HEK293 (cell line): ENCODE measurements around the gene SYNJ2BP.
"Not testable (repeated sequence)": the region's sequence is repeated elsewhere in the genome, so short reads cannot be mapped to it uniquely, and the experiment has no call there.

Experiments
- CTCF ChIA-PET: fragments of 350-600 bp; formaldehyde crosslinking; extraction: SDS; loops from one replicate; lab custom pipeline; 2021; ENCODE audit warnings: antibody characterized with exemption; lab: Yijun Ruan, JAX
- POLR2A ChIA-PET: fragments of 300-600 bp; formaldehyde crosslinking; extraction: SDS; loops from one replicate; lab custom pipeline; 2020; ENCODE audit warnings: antibody characterized with exemption, inconsistent platforms; lab: Yijun Ruan, JAX
- H3K27ac ChIP-seq: fragments of 200-500 bp; sonication (Bioruptor generic); 2 replicates; pipeline ENCODE4 v1.5.1; 2014; ENCODE audit warnings: low read depth, low read length, control low read depth, inconsistent platforms; ENCODE audit errors: extremely low read depth
- H3K36me3 ChIP-seq, 2 experiments: fragments of 200-500 bp in 1 of 2; sonication (Bioruptor generic) in 1 of 2; 1 replicate in 1 of 2; 2 replicates in 1 of 2; pipeline ENCODE4 v1.5.1; 2014 to 2017; ENCODE audit warnings: inconsistent platforms in 2 of 2, low read length in 2 of 2; ENCODE audit not compliant: control insufficient read depth in 2 of 2, insufficient read depth in 1 of 2
- H3K4me1 ChIP-seq: fragments of 200-500 bp; sonication (Bioruptor generic); 2 replicates; pipeline ENCODE4 v1.5.1; 2014; ENCODE audit warnings: mild to moderate bottlenecking, low read length, inconsistent platforms; ENCODE audit not compliant: control insufficient read depth, insufficient read depth
- H3K4me3 ChIP-seq: 2 replicates; pipeline ENCODE4 v1.5.1; 2011; ENCODE audit warnings: low read depth, mild to moderate bottlenecking, control low read depth, low read length, moderate library complexity
- H3K9me3 ChIP-seq: fragments of 200-500 bp; sonication (Bioruptor generic); 2 replicates; pipeline ENCODE4 v1.5.1; 2014; ENCODE audit warnings: low read depth, low read length, inconsistent platforms; ENCODE audit not compliant: control insufficient read depth, insufficient read depth
- CTCF ChIP-seq: fragments of 450-650 bp; formaldehyde crosslinking; IDR thresholded peaks from 2 replicates; pipeline ENCODE4 v1.5.1; 2016; ENCODE audit warnings: missing biosample characterization, missing genetic modification characterization
- ELK4 ChIP-seq: IDR thresholded peaks from 2 replicates; pipeline ENCODE4 v1.6.1; 2011; ENCODE audit warnings: mild to moderate bottlenecking, low read depth, low read length, borderline replicate concordance
- KLF9 ChIP-seq: fragments of 450-650 bp; formaldehyde crosslinking; IDR thresholded peaks from 2 replicates; pipeline ENCODE4 v1.5.1; 2016; ENCODE audit warnings: missing biosample characterization, missing genetic modification characterization, low read depth
- ZBTB11 ChIP-seq: fragments of 450-650 bp; formaldehyde crosslinking; conservative IDR thresholded peaks from 2 replicates; pipeline ENCODE4 v1.5.1; 2016; ENCODE audit warnings: low read depth, missing biosample characterization, missing genetic modification characterization
- ZEB2 ChIP-seq: fragments of 450-650 bp; formaldehyde crosslinking; IDR thresholded peaks from 2 replicates; pipeline ENCODE4 v1.5.1; 2016; ENCODE audit warnings: missing biosample characterization, missing genetic modification characterization
- ZNF140 ChIP-seq: fragments of 450-650 bp; formaldehyde crosslinking; IDR thresholded peaks from 2 replicates; pipeline ENCODE4 v1.5.1; 2016; ENCODE audit warnings: missing biosample characterization, missing genetic modification characterization
- ZNF155 ChIP-seq: fragments of 450-650 bp; formaldehyde crosslinking; IDR thresholded peaks from 2 replicates; pipeline ENCODE4 v1.5.1; 2016; ENCODE audit warnings: missing biosample characterization, missing genetic modification characterization
- ZNF302 ChIP-seq: fragments of 450-650 bp; formaldehyde crosslinking; IDR thresholded peaks from 2 replicates; pipeline ENCODE4 v1.5.1; 2016; ENCODE audit warnings: missing biosample characterization, missing genetic modification characterization, low read depth
- ZNF510 ChIP-seq: fragments of 450-650 bp; formaldehyde crosslinking; IDR thresholded peaks from 2 replicates; pipeline ENCODE4 v1.5.1; 2018; ENCODE audit warnings: mild to moderate bottlenecking, missing genetic modification characterization, missing biosample characterization; ENCODE audit not compliant: insufficient replicate concordance
- ZNF548 ChIP-seq: fragments of 450-650 bp; formaldehyde crosslinking; IDR thresholded peaks from 2 replicates; pipeline ENCODE4 v1.5.1; 2016; ENCODE audit warnings: missing biosample characterization, missing genetic modification characterization
- ZNF549 ChIP-seq: fragments of 450-650 bp; IDR thresholded peaks from 2 replicates; pipeline ENCODE4 v1.5.1; 2018; ENCODE audit warnings: missing biosample characterization, missing genetic modification characterization, mild to moderate bottlenecking, inconsistent platforms, moderate library complexity
- ZNF664 ChIP-seq: fragments of 450-650 bp; formaldehyde crosslinking; IDR thresholded peaks from 2 replicates; pipeline ENCODE4 v1.5.1; 2016; ENCODE audit warnings: missing biosample characterization, missing genetic modification characterization
- ZNF777 ChIP-seq: fragments of 450-650 bp; formaldehyde crosslinking; IDR thresholded peaks from 2 replicates; pipeline ENCODE4 v1.5.1; 2017; ENCODE audit warnings: missing biosample characterization, missing genetic modification characterization, borderline replicate concordance
- TF ChIP-seq, protein P1 (sequence below): fragments of 450-650 bp; formaldehyde crosslinking; IDR thresholded peaks from 2 replicates; pipeline ENCODE4; 2016; ENCODE audit warnings: missing biosample characterization, missing genetic modification characterization

SYNJ2BP gene

DNA sequence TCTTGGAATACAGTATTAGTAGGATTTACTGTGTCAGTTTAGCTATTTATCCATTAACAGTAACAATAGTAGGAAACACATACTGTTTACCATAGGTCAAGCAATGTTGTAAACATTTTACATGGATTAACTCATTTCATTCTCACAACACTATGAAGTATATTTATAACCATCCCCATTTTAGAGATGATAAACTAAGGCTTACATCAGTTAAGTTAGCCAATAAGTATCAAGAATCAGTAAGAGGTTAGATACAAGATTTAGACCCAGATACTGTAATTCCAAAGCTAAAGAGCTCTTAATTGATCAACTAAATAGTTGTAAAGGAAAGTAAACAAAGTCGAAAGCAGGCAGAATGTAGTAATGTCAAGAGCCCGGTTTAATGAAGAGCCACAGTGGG, 1.1 kb downstream of the SYNJ2BP start:
- TF ChIP-seq ZNF664 (tag by site-specific recombination) (peak; percentile 90), ZEB2 (tag by site-specific recombination) (no peak)
- CTCF ChIA-PET = no interaction called here
- Histone ChIP-seq H3K4me3 (peak overlapping the region; percentile 80), H3K9me3 (no peaks in the 10 kb centered on the region), H3K36me3 (peaks cover 3 to 23% of the 10 kb centered on the region in 2 experiments; a peak in 2 of 3 replicates), H3K4me1 (peaks cover 5% of the 10 kb centered on the region), H3K27ac (no peak overlapping the region)
- POLR2A ChIA-PET = interaction anchor here (0.6 to 1.1 kb wide), 3 partner anchors 57 to 303 kb away, joined by 3 to 8 read pairs (median 4); no protein-coding TSS in a partner anchor

- no peak overlapping the region for H3K27ac ChIP-seq
- H3K4me1 ChIP-seq = no peaks in the 10 kb centered on the region
- CTCF ChIA-PET = interaction anchor here (0.6 kb wide), 2 partner anchors 594 to 1616 kb away, joined by 3 read pairs; no protein-coding TSS in a partner anchor
- no peak overlapping the region for H3K4me3 ChIP-seq
- TF ChIP-seq ZNF302 (tag by site-specific recombination) (no peak), ZNF548 (tag by site-specific recombination) (no peak)
- TF ChIP-seq, all 188 proteins: peak for 0
- POLR2A ChIA-PET = no interaction called here
- Histone ChIP-seq H3K9me3 (no peaks in the 10 kb centered on the region), H3K36me3 (peaks cover 5 to 23% of the 10 kb centered on the region in 2 experiments)
Observed at GRCh38 chr14:70407621-70408020, 9.3 kb downstream of the SYNJ2BP start.

DNA sequence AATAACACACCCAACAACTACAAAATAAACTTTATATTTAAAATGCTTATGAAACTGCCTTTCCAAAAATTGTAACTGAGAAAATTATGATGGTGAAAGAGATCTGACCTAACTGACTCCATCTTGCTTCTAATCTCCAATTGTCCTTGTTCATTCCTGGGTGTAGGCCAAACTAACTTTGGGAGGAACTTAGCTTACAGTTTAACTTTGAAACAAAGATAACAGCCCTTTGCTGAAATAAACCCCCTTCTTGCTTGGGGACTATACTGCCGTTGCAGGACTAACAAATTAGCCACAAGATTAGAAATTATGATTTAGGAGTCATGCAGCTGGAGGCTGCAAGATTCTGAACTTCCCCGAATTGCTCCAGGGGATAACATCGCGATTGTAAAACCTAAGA, 10.7 kb downstream of the SYNJ2BP start:
- H3K9me3 ChIP-seq, H3K4me3 ChIP-seq, POLR2A ChIA-PET, H3K27ac ChIP-seq, H3K4me1 ChIP-seq: not testable (repeated sequence)
- CTCF ChIA-PET = interaction anchor here (0.6 kb wide), 1 partner anchor 9 kb away, joined by 4 read pairs; no protein-coding TSS in a partner anchor
- H3K36me3 ChIP-seq = peaks cover 5 to 21% of the 10 kb centered on the region in 2 experiments; a peak in 2 of 3 replicates

GRCh38 chr14:70403335-70403734, 13.6 kb downstream of the SYNJ2BP start:
- H3K4me1 ChIP-seq, H3K9me3 ChIP-seq, H3K27ac ChIP-seq, H3K4me3 ChIP-seq, POLR2A ChIA-PET: not testable (repeated sequence)
- TF ChIP-seq CTCF (tag by site-specific recombination) (peak; percentile 47; the same call in 1 of the 2 replicates), ELK4 (0 out of 2 replicates have a peak, but pooled peaks have one; percentile 29)
- CTCF ChIA-PET = interaction anchor here (0.6 to 1.2 kb wide), 5 partner anchors 17 to 413 kb away, joined by 3 to 4 read pairs (median 3); no protein-coding TSS in a partner anchor
- peaks cover 0 to 15% of the 10 kb centered on the region in 2 experiments; a peak in 2 of 3 replicates for H3K36me3 ChIP-seq

DNA sequence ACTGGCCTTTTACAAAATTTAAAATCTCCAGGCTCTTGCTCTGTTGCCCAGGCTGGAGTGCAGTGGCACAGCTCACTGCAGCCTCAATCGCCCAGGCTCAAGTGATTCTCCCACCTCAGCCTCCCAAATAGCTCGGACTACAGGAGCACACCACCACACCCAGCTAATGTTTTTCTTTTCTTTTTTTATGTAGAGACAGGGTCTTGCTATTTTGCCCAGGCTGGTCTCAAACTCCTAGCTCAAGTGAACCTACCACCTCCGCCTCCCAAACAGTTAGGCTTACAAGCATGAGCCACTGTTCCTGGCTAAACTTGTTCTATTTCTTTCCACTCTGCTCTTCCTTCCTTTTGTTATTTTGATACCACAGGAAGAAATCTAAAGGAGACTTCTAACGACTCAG, 15.2 kb downstream of the SYNJ2BP start:
- H3K4me1 ChIP-seq = no peaks in the 10 kb centered on the region
- CTCF ChIA-PET = interaction anchor here (0.6 to 1.4 kb wide), 2 partner anchors 48 to 314 kb away, joined by 3 to 4 read pairs; no protein-coding TSS in a partner anchor
- POLR2A ChIA-PET = no interaction called here
- TF ChIP-seq ZNF549 (tag by site-specific recombination) = no peak
- no peak for TF ChIP-seq ZBTB11
- no peak for TF ChIP-seq KLF9
- TF ChIP-seq ZNF777 = no peak
- TF ChIP-seq ZNF155 = no peak
- TF ChIP-seq ZNF140 (tag by site-specific recombination) = no peak
- TF ChIP-seq, protein P1, sequence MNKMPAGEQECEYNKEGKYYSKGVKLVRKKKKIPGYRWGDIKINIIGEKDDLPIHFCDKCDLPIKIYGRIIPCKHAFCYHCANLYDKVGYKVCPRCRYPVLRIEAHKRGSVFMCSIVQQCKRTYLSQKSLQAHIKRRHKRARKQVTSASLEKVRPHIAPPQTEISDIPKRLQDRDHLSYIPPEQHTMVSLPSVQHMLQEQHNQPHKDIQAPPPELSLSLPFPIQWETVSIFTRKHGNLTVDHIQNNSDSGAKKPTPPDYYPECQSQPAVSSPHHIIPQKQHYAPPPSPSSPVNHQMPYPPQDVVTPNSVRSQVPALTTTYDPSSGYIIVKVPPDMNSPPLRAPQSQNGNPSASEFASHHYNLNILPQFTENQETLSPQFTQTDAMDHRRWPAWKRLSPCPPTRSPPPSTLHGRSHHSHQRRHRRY = no peak
- TF ChIP-seq ZNF510 (tag by site-specific recombination) = no peak
- no peak overlapping the region for H3K4me3 ChIP-seq
- H3K9me3 ChIP-seq = no peaks in the 10 kb centered on the region
- H3K27ac ChIP-seq = no peak overlapping the region
- H3K36me3 ChIP-seq = peaks cover 0 to 22% of the 10 kb centered on the region in 2 experiments; a peak in 2 of 3 replicates
